HEK293 (cell line): ENCODE results near the gene DOCK3.

Experiments
- CTCF ChIA-PET: fragments of 350-600 bp; formaldehyde crosslinking; extraction: SDS; loops from one replicate; lab custom pipeline; 2021; ENCODE audit warnings: antibody characterized with exemption; lab: Yijun Ruan, JAX
- POLR2A ChIA-PET: fragments of 300-600 bp; formaldehyde crosslinking; extraction: SDS; loops from one replicate; lab custom pipeline; 2020; ENCODE audit warnings: antibody characterized with exemption, inconsistent platforms; lab: Yijun Ruan, JAX
- H3K27ac ChIP-seq: fragments of 200-500 bp; sonication (Bioruptor generic); 2 replicates; pipeline ENCODE4 v1.5.1; 2014; ENCODE audit warnings: low read depth, low read length, control low read depth, inconsistent platforms; ENCODE audit errors: extremely low read depth
- H3K36me3 ChIP-seq, 2 experiments: fragments of 200-500 bp in 1 of 2; sonication (Bioruptor generic) in 1 of 2; 1 replicate in 1 of 2; 2 replicates in 1 of 2; pipeline ENCODE4 v1.5.1; 2014 to 2017; ENCODE audit warnings: inconsistent platforms in 2 of 2, low read length in 2 of 2; ENCODE audit not compliant: control insufficient read depth in 2 of 2, insufficient read depth in 1 of 2
- H3K4me1 ChIP-seq: fragments of 200-500 bp; sonication (Bioruptor generic); 2 replicates; pipeline ENCODE4 v1.5.1; 2014; ENCODE audit warnings: mild to moderate bottlenecking, low read length, inconsistent platforms; ENCODE audit not compliant: control insufficient read depth, insufficient read depth
- H3K4me3 ChIP-seq: 2 replicates; pipeline ENCODE4 v1.5.1; 2011; ENCODE audit warnings: low read depth, mild to moderate bottlenecking, control low read depth, low read length, moderate library complexity
- H3K9me3 ChIP-seq: fragments of 200-500 bp; sonication (Bioruptor generic); 2 replicates; pipeline ENCODE4 v1.5.1; 2014; ENCODE audit warnings: low read depth, low read length, inconsistent platforms; ENCODE audit not compliant: control insufficient read depth, insufficient read depth
- GLI4 ChIP-seq: fragments of 450-650 bp; formaldehyde crosslinking; IDR thresholded peaks from 2 replicates; pipeline ENCODE4 v1.5.1; 2016; ENCODE audit warnings: missing biosample characterization, missing genetic modification characterization
- MEIS1 ChIP-seq: sonication (generic); formaldehyde crosslinking; IDR thresholded peaks from 2 replicates; pipeline ENCODE4 v1.8.1; 2022; ENCODE audit warnings: missing genetic modification reagents, mild to moderate bottlenecking, borderline replicate concordance
- OVOL3 ChIP-seq: fragments of 450-650 bp; formaldehyde crosslinking; IDR thresholded peaks from 2 replicates; pipeline ENCODE4 v1.5.1; 2016; ENCODE audit warnings: missing biosample characterization, missing genetic modification characterization
- RBAK ChIP-seq: fragments of 450-650 bp; formaldehyde crosslinking; IDR thresholded peaks from 2 replicates; pipeline ENCODE4 v1.5.1; 2016; ENCODE audit warnings: missing biosample characterization, missing genetic modification characterization
- REPIN1 ChIP-seq: fragments of 450-650 bp; formaldehyde crosslinking; IDR thresholded peaks from 2 replicates; pipeline ENCODE4 v1.5.1; 2017; ENCODE audit warnings: missing biosample characterization, missing genetic modification characterization, low read depth
- WT1 ChIP-seq: fragments of 450-650 bp; formaldehyde crosslinking; IDR thresholded peaks from 2 replicates; pipeline ENCODE4 v1.5.1; 2016; ENCODE audit warnings: missing biosample characterization, missing genetic modification characterization
- ZNF114 ChIP-seq: fragments of 450-650 bp; formaldehyde crosslinking; IDR thresholded peaks from 2 replicates; pipeline ENCODE4 v1.5.0; 2017; ENCODE audit warnings: missing biosample characterization, missing genetic modification characterization
- ZNF140 ChIP-seq: fragments of 450-650 bp; formaldehyde crosslinking; IDR thresholded peaks from 2 replicates; pipeline ENCODE4 v1.5.1; 2016; ENCODE audit warnings: missing biosample characterization, missing genetic modification characterization
- ZNF16 ChIP-seq: fragments of 450-650 bp; formaldehyde crosslinking; IDR thresholded peaks from 2 replicates; pipeline ENCODE4 v1.5.1; 2016; ENCODE audit warnings: low read depth, missing biosample characterization, missing genetic modification characterization
- ZNF37A ChIP-seq: fragments of 450-650 bp; IDR thresholded peaks from 2 replicates; pipeline ENCODE4 v1.5.1; 2018; ENCODE audit warnings: missing biosample characterization, missing genetic modification characterization
- ZNF48 ChIP-seq: fragments of 450-650 bp; formaldehyde crosslinking; IDR thresholded peaks from 2 replicates; pipeline ENCODE4 v1.5.1; 2016; ENCODE audit warnings: missing biosample characterization, missing genetic modification characterization
- ZNF596 ChIP-seq: fragments of 450-650 bp; IDR thresholded peaks from 2 replicates; pipeline ENCODE4 v1.5.0; 2018; ENCODE audit warnings: missing biosample characterization, mild to moderate bottlenecking, missing genetic modification characterization, moderate library complexity
- ZNF621 ChIP-seq: fragments of 450-650 bp; formaldehyde crosslinking; IDR thresholded peaks from 2 replicates; pipeline ENCODE4 v1.5.1; 2017; ENCODE audit warnings: missing biosample characterization, missing genetic modification characterization
- ZNF626 ChIP-seq: fragments of 450-650 bp; sonication (Bioruptor Pico); formaldehyde crosslinking; IDR thresholded peaks from 2 replicates; pipeline ENCODE4 v1.5.1; 2018; ENCODE audit warnings: missing biosample characterization, missing genetic modification characterization, inconsistent platforms
- ZNF777 ChIP-seq: fragments of 450-650 bp; formaldehyde crosslinking; IDR thresholded peaks from 2 replicates; pipeline ENCODE4 v1.5.1; 2017; ENCODE audit warnings: missing biosample characterization, missing genetic modification characterization, borderline replicate concordance
- ZNF785 ChIP-seq: fragments of 450-650 bp; formaldehyde crosslinking; IDR thresholded peaks from 2 replicates; pipeline ENCODE4 v1.5.1; 2016; ENCODE audit warnings: missing biosample characterization, missing genetic modification characterization
- TF ChIP-seq, protein P1 (sequence below): fragments of 450-650 bp; IDR thresholded peaks from 2 replicates; pipeline ENCODE4 v1.5.1; 2018; ENCODE audit warnings: missing biosample characterization, mild to moderate bottlenecking, missing genetic modification characterization
- TF ChIP-seq, protein P2 (sequence below): fragments of 450-650 bp; formaldehyde crosslinking; IDR thresholded peaks from 2 replicates; pipeline ENCODE4 v1.5.1; 2016; ENCODE audit warnings: missing biosample characterization, missing genetic modification characterization
- TF ChIP-seq, protein P3 (sequence below): IDR thresholded peaks from 2 replicates; pipeline ENCODE4 v1.6.1; 2011; ENCODE audit warnings: mild to moderate bottlenecking, low read depth, low read length, borderline replicate concordance
- TF ChIP-seq, protein P4 (sequence below): fragments of 450-650 bp; formaldehyde crosslinking; IDR thresholded peaks from 2 replicates; pipeline ENCODE4 v1.5.0; 2017; ENCODE audit warnings: missing biosample characterization, missing genetic modification characterization, borderline replicate concordance

The DOCK3 gene

DNA sequence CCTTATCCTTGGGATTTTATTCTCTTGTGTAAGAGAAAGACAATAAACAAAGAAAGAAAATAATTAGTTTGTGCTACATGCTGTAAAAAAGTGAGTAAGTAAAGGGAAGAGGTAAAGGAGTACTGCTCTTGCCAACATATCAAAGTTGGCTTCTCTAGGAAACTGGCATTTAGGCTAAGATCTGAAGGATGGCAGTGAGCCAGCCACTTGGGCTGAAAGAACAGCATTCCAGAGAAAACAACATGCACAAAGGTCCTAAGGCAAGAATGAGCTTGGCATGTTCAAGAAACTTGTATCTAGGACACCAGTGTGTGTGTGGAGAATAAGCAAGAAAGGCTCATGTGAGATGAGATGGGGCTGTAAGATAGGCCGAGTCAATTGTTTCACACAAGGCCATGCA is 464.9 kb downstream of the DOCK3 start (continued):
- TF ChIP-seq, protein P1, sequence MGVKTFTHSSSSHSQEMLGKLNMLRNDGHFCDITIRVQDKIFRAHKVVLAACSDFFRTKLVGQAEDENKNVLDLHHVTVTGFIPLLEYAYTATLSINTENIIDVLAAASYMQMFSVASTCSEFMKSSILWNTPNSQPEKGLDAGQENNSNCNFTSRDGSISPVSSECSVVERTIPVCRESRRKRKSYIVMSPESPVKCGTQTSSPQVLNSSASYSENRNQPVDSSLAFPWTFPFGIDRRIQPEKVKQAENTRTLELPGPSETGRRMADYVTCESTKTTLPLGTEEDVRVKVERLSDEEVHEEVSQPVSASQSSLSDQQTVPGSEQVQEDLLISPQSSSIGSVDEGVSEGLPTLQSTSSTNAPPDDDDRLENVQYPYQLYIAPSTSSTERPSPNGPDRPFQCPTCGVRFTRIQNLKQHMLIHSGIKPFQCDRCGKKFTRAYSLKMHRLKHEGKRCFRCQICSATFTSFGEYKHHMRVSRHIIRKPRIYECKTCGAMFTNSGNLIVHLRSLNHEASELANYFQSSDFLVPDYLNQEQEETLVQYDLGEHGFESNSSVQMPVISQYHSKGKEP (tag by site-specific recombination): no peak
- TF ChIP-seq ZNF16 (tag by site-specific recombination) (no peak), ZNF114 (no peak)

DNA sequence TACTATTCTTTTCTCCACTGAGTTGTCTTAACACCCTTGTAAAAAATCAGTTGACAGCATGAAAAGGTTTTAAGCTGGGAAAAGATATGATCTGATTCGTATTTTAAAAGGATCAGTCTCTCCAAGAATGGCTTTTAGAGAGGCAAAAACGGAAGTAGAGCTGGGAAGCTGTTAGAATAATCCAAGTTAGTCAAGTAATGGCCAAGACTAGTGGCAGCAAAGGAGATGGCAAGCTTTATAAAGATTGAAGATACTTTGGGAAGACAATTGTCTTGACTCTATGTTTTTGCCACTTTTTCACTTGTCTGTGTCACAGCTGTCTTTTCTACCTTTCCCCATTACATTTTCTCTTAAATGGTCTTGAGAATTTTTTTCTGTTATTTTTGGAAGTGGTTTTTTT is 466.8 kb downstream of the DOCK3 start:
- Histone ChIP-seq H3K9me3 (no peaks in the 10 kb centered on the region), H3K36me3 (no peaks in the 10 kb centered on the region), H3K4me1 (no peaks in the 10 kb centered on the region), H3K27ac (no peak overlapping the region)
- POLR2A ChIA-PET: no interaction called here
- CTCF ChIA-PET: interaction anchor here (0.6 to 1.4 kb wide), 2 partner anchors 41 to 47 kb away, joined by 3 read pairs; no protein-coding TSS in a partner anchor
- no peak for TF ChIP-seq ZNF37A (tag by site-specific recombination)
- TF ChIP-seq ZNF621 (tag by site-specific recombination): no peak
- TF ChIP-seq, protein P2, sequence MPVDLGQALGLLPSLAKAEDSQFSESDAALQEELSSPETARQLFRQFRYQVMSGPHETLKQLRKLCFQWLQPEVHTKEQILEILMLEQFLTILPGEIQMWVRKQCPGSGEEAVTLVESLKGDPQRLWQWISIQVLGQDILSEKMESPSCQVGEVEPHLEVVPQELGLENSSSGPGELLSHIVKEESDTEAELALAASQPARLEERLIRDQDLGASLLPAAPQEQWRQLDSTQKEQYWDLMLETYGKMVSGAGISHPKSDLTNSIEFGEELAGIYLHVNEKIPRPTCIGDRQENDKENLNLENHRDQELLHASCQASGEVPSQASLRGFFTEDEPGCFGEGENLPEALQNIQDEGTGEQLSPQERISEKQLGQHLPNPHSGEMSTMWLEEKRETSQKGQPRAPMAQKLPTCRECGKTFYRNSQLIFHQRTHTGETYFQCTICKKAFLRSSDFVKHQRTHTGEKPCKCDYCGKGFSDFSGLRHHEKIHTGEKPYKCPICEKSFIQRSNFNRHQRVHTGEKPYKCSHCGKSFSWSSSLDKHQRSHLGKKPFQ (tag by site-specific recombination): no peak
- TF ChIP-seq ZNF596: no peak
- TF ChIP-seq GLI4 (tag by site-specific recombination): no peak
- TF ChIP-seq, all 188 proteins: peak for 0
- no peak overlapping the region for H3K4me3 ChIP-seq

DNA sequence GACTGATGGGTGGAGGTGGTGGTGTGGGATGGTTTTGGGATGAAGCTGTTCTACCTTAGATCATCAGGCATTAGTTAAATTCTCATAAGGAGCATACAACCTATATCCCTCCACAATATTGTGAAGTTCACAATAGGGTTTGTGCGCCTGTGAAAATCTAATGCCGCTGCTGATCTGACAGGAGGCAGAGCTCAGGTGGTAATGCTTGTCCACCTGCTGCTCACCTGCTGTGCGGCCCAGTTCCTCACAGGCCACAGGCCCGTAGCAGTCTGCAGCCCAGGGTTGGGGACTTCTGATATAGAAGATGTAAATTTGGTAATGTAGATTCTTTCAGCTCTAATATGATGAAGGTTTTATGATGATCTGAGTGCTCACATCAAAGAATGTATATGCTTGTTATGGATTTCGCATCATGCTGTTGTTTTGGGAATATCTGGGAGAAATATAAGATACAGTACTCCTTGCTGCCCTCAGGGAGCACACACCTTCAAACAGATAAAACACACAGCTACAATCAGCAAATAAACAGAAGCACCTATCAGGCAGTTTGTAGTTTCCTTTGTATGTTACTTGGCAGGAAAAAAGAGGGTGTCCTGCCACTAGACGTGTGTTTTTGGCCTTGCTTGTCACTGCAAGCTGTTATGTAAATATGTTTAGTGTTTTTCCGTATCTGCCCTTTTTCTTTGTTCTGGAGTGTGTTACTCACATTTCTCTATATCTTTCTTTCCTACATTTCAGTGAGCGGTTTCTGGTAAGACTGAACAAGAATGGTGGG is 471.3 kb downstream of the DOCK3 start:
- ChIA-PET POLR2A (no interaction called here), CTCF (interaction anchor here (0.6 to 0.8 kb wide), 2 partner anchors 165 to 543 kb away, joined by 3 to 4 read pairs; no protein-coding TSS in a partner anchor)
- H3K9me3 ChIP-seq: no peaks in the 10 kb centered on the region
- TF ChIP-seq REPIN1 (tag by site-specific recombination) (no peak), ZNF140 (tag by site-specific recombination) (no peak), OVOL3 (no peak), ZNF777 (tag by site-specific recombination) (no peak), ZNF626 (tag by site-specific recombination) (no peak), ZNF785 (no peak), ZNF48 (tag by site-specific recombination) (no peak), MEIS1 (CRISPR knock-in tag) (no peak), ZNF621 (tag by site-specific recombination) (no peak), WT1 (no peak), RBAK (tag by site-specific recombination) (no peak)
- TF ChIP-seq, protein P3, sequence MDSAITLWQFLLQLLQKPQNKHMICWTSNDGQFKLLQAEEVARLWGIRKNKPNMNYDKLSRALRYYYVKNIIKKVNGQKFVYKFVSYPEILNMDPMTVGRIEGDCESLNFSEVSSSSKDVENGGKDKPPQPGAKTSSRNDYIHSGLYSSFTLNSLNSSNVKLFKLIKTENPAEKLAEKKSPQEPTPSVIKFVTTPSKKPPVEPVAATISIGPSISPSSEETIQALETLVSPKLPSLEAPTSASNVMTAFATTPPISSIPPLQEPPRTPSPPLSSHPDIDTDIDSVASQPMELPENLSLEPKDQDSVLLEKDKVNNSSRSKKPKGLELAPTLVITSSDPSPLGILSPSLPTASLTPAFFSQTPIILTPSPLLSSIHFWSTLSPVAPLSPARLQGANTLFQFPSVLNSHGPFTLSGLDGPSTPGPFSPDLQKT: no peak
- TF ChIP-seq, protein P4, sequence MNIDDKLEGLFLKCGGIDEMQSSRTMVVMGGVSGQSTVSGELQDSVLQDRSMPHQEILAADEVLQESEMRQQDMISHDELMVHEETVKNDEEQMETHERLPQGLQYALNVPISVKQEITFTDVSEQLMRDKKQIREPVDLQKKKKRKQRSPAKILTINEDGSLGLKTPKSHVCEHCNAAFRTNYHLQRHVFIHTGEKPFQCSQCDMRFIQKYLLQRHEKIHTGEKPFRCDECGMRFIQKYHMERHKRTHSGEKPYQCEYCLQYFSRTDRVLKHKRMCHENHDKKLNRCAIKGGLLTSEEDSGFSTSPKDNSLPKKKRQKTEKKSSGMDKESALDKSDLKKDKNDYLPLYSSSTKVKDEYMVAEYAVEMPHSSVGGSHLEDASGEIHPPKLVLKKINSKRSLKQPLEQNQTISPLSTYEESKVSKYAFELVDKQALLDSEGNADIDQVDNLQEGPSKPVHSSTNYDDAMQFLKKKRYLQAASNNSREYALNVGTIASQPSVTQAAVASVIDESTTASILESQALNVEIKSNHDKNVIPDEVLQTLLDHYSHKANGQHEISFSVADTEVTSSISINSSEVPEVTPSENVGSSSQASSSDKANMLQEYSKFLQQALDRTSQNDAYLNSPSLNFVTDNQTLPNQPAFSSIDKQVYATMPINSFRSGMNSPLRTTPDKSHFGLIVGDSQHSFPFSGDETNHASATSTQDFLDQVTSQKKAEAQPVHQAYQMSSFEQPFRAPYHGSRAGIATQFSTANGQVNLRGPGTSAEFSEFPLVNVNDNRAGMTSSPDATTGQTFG (tag by site-specific recombination): no peak
- H3K27ac ChIP-seq: no peak overlapping the region
- H3K4me1 ChIP-seq: no peaks in the 10 kb centered on the region
- H3K36me3 ChIP-seq: no peaks in the 10 kb centered on the region
- no peak overlapping the region for H3K4me3 ChIP-seq
